Astrocyte (in vitro differentiated cells and primary cell): ENCODE measurements around the gene SOX4. TPM values are rescaled to one million over a fixed set of nuclear protein-coding genes. Genes with fewer than 3 reads are reported as not detected.

ENCODE experiments used
- DNase-seq: peaks from one replicate; pipeline ENCODE4 v3.0.0-alpha.2; 2010; ENCODE audit warnings: low read depth
- FAIRE-seq: peaks from 2 replicates; lab custom pipeline; 2011; peaks lifted over from hg19 to GRCh38; lab: Jason Lieb, UNC
- H2AFZ ChIP-seq: 2 replicates; pipeline ENCODE4 v1.6.0; 2012; ENCODE audit warnings: low read depth, low read length, inconsistent platforms
- H3K27ac ChIP-seq: 2 replicates; pipeline ENCODE4 v1.5.1; 2011; ENCODE audit warnings: low read depth, low read length, inconsistent platforms
- H3K27me3 ChIP-seq: 2 replicates; pipeline ENCODE4 v1.6.0; 2011; ENCODE audit warnings: low read length, inconsistent platforms; ENCODE audit not compliant: insufficient read depth
- H3K36me3 ChIP-seq: 2 replicates; pipeline ENCODE4 v1.5.1; 2011; ENCODE audit warnings: low read length, inconsistent platforms; ENCODE audit not compliant: insufficient read depth
- H3K4me1 ChIP-seq: 2 replicates; pipeline ENCODE4 v1.5.1; 2011; ENCODE audit warnings: low read length, inconsistent platforms; ENCODE audit not compliant: insufficient read depth
- H3K4me2 ChIP-seq: 2 replicates; pipeline ENCODE4 v1.6.0; 2012; ENCODE audit warnings: low read length, inconsistent platforms
- H3K4me3 ChIP-seq: 2 replicates; pipeline ENCODE4 v1.5.1; 2011; ENCODE audit warnings: low read depth, mild to moderate bottlenecking, low read length, inconsistent platforms; ENCODE audit not compliant: insufficient read depth
- H3K79me2 ChIP-seq: 2 replicates; pipeline ENCODE4 v1.6.0; 2012; ENCODE audit warnings: mild to moderate bottlenecking, low read length, inconsistent platforms; ENCODE audit not compliant: insufficient read depth
- H3K9ac ChIP-seq: 2 replicates; pipeline ENCODE4 v1.6.0; 2012; ENCODE audit warnings: mild to moderate bottlenecking, low read length, inconsistent platforms
- H3K9me3 ChIP-seq: 2 replicates; pipeline ENCODE4 v1.5.1; 2012; ENCODE audit warnings: low read depth, mild to moderate bottlenecking, low read length, inconsistent platforms; ENCODE audit not compliant: insufficient read depth
- H4K20me1 ChIP-seq: 2 replicates; pipeline ENCODE4 v1.6.0; 2012; ENCODE audit warnings: low read length, inconsistent platforms; ENCODE audit not compliant: insufficient read depth
- H3K27ac Mint-ChIP-seq: one replicate; pipeline ENCODE4 v1.8.0; 2021; ENCODE audit warnings: mild to moderate bottlenecking, mixed read lengths; ENCODE audit not compliant: unreplicated experiment
- H3K27me3 Mint-ChIP-seq: one replicate; pipeline ENCODE4 v1.8.0; 2021; ENCODE audit warnings: low read depth, mixed read lengths; ENCODE audit not compliant: unreplicated experiment
- H3K36me3 Mint-ChIP-seq: one replicate; pipeline ENCODE4 v1.8.0; 2021; ENCODE audit warnings: low read depth, mixed read lengths; ENCODE audit not compliant: unreplicated experiment
- H3K4me1 Mint-ChIP-seq: one replicate; pipeline ENCODE4 v1.8.0; 2021; ENCODE audit warnings: low read depth, mixed read lengths; ENCODE audit not compliant: unreplicated experiment
- H3K4me3 Mint-ChIP-seq: one replicate; pipeline ENCODE4 v1.8.0; 2021; ENCODE audit warnings: mild to moderate bottlenecking, moderate library complexity, mixed read lengths; ENCODE audit not compliant: unreplicated experiment
- H3K9me3 Mint-ChIP-seq: one replicate; pipeline ENCODE4 v1.8.0; 2021; ENCODE audit warnings: mild to moderate bottlenecking, mixed read lengths; ENCODE audit not compliant: unreplicated experiment
- EZH2 ChIP-seq: IDR thresholded peaks from 2 replicates; pipeline ENCODE4 v1.6.1; 2012; ENCODE audit warnings: mild to moderate bottlenecking, low read length, inconsistent platforms; ENCODE audit not compliant: insufficient read depth
- total RNA-seq: library from RNA; stranded (reverse); gene quantifications from 2 replicates; pipeline ENCODE4 v1.2.1, GENCODE V29; 2021
- TF ChIP-seq, protein P1 (sequence below): IDR thresholded peaks from 2 replicates; pipeline ENCODE4 v1.5.1; 2011; ENCODE audit warnings: low read depth, mild to moderate bottlenecking, inconsistent platforms, low read length, moderate library complexity; ENCODE audit not compliant: insufficient read depth

SOX4 gene
- total RNA-seq, 1 donor from 2014 or later, result 108 TPM

DNA sequence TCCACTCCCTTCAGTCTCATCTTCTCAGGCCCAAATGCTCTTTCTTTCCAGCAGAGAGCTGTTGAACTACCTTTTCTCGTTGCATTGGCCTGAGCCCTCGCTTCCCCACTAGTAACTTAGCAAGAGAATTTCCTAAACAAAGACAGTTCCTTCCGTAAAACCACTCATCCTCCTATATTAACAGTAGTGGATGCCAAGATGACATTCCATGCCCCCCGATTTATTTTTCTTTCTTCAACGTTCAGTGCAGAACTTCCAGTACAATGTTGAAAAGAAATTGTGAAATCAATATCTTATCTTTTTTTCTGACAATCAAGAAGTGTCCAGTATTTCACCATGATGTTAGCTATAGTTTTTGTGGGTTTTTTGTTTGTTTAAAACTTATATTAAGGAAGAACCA lies 45.8 kb downstream of the SOX4 start:
- DNase-seq (no peak), FAIRE-seq (no peak)
- H3K36me3 ChIP-seq, result no peaks in the 10 kb centered on the region
- TF ChIP-seq EZH2, result no peak
- TF ChIP-seq, protein P1, sequence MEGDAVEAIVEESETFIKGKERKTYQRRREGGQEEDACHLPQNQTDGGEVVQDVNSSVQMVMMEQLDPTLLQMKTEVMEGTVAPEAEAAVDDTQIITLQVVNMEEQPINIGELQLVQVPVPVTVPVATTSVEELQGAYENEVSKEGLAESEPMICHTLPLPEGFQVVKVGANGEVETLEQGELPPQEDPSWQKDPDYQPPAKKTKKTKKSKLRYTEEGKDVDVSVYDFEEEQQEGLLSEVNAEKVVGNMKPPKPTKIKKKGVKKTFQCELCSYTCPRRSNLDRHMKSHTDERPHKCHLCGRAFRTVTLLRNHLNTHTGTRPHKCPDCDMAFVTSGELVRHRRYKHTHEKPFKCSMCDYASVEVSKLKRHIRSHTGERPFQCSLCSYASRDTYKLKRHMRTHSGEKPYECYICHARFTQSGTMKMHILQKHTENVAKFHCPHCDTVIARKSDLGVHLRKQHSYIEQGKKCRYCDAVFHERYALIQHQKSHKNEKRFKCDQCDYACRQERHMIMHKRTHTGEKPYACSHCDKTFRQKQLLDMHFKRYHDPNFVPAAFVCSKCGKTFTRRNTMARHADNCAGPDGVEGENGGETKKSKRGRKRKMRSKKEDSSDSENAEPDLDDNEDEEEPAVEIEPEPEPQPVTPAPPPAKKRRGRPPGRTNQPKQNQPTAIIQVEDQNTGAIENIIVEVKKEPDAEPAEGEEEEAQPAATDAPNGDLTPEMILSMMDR, result no peak
- Mint-ChIP-seq H3K9me3 (peaks cover 12% of the 10 kb centered on the region), H3K27me3 (no peaks in the 10 kb centered on the region), H3K36me3 (no peaks in the 10 kb centered on the region), H3K27ac (no peak overlapping the region), H3K4me1 (peaks cover 3% of the 10 kb centered on the region), H3K4me3 (no peak overlapping the region)
- no peaks in the 10 kb centered on the region for H3K79me2 ChIP-seq
- H3K4me3 ChIP-seq, result no peak overlapping the region
- no peak overlapping the region for H2AFZ ChIP-seq
- H3K27ac ChIP-seq, result no peak overlapping the region
- peaks cover 9% of the 10 kb centered on the region for H3K4me1 ChIP-seq
- H3K4me2 ChIP-seq, result no peak overlapping the region
- no peak overlapping the region for H3K9ac ChIP-seq
- no peaks in the 10 kb centered on the region for H3K27me3 ChIP-seq
- H4K20me1 ChIP-seq, result no peaks in the 10 kb centered on the region
- H3K9me3 ChIP-seq, result peaks cover 7% of the 10 kb centered on the region
